RWPE1 (cell line): Measurements from ENCODE around the gene GID4.

Experiments
- CTCF ChIA-PET: fragments of 350-600 bp; sonication (Branson Sonifier 250); formaldehyde crosslinking; extraction: SDS; loops from one replicate; lab custom pipeline; 2021; lab: Yijun Ruan, JAX
- POLR2A ChIA-PET: fragments of 400-600 bp; formaldehyde crosslinking; extraction: SDS; loops from one replicate; lab custom pipeline; 2020; ENCODE audit warnings: antibody characterized with exemption; ENCODE audit not compliant: low non-redundant PET; lab: Yijun Ruan, JAX
- DNase-seq: peaks from one replicate; pipeline ENCODE4 v3.0.0; 2012; ENCODE audit warnings: low spot score
- H3K27ac ChIP-seq: fragments of 450-650 bp; 2 replicates; pipeline ENCODE4 v1.5.1; 2017
- TF ChIP-seq, protein P1 (sequence below): fragments of 450-650 bp; conservative IDR thresholded peaks from 2 replicates; pipeline ENCODE4 v1.5.1; 2017; ENCODE audit warnings: low read depth, mild to moderate bottlenecking

GID4 gene

DNA sequence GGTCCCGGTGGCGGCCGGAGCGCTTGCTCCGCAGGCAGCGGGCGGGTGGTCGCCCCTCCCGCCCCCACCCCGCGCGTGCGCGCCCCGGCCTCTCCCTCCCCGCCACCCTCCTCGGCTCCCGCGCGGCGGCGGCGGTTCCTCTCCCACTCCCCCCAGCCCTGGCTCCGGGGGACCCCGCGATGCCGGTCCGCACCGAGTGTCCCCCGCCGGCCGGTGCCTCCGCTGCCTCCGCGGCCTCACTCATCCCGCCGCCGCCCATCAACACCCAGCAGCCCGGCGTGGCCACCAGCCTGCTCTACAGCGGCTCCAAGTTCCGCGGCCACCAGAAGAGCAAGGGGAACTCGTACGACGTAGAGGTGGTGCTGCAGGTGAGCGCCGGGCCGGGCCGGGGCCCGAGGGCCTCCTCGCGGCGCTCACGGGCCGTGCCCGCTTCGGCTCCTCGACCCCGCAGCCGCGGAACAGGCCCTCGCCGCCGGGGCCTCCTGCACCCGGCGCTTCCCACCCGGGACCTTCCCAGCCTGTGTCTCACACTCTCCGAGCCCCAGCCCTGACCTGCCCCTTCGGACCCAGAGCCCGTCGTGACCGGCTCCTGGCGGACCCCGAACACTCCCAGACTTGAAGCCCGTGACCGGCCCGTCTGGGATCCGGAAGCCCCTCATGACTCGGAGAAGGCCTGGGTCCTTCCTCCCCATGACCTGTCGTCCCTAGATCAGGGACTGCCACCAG, 490 bp downstream of the GID4 start:
- TF ChIP-seq, protein P1, sequence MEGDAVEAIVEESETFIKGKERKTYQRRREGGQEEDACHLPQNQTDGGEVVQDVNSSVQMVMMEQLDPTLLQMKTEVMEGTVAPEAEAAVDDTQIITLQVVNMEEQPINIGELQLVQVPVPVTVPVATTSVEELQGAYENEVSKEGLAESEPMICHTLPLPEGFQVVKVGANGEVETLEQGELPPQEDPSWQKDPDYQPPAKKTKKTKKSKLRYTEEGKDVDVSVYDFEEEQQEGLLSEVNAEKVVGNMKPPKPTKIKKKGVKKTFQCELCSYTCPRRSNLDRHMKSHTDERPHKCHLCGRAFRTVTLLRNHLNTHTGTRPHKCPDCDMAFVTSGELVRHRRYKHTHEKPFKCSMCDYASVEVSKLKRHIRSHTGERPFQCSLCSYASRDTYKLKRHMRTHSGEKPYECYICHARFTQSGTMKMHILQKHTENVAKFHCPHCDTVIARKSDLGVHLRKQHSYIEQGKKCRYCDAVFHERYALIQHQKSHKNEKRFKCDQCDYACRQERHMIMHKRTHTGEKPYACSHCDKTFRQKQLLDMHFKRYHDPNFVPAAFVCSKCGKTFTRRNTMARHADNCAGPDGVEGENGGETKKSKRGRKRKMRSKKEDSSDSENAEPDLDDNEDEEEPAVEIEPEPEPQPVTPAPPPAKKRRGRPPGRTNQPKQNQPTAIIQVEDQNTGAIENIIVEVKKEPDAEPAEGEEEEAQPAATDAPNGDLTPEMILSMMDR, result no peak
- DNase-seq, result peak; percentile 32
- H3K27ac ChIP-seq, result peak overlapping the region; percentile 79
- CTCF ChIA-PET, result no interaction called here
- POLR2A ChIA-PET, result no interaction called here

DNA sequence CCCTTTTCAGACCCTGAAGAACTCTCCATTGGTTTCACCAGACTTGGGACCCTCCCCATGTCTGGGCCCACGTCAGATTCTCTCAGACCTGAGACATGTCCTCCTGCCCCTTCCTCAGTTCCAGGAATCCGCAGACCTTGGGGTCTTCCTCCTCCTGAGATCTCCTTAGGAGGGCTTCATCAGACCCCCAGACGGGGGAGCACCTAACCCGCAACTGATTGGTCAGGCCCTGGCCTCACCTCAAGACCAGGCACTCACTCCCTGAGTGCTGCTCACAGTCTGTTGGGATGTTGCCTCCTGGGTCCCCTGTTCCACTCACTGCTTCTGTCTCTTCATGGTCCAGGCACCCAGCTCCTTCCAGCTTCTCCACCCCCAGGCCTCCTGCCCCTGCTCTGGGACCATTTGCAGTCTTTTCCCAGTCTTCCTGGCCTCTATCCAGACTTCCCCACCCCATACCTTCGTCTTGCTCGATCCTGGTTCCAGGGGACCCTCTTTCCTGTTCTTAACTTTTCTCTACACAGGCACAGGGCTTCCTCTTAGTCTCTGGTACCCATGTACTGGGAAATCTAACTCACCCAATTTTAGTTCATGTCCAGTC, 1.2 kb downstream of the GID4 start:
- TF ChIP-seq, protein P1, result no peak
- ChIA-PET POLR2A (no interaction called here), CTCF (interaction anchor here (1.3 kb wide), 1 partner anchor 150 kb away, joined by 3 read pairs; no protein-coding TSS in a partner anchor)
- peak overlapping the region; percentile 79 for H3K27ac ChIP-seq
- no peak for DNase-seq

DNA sequence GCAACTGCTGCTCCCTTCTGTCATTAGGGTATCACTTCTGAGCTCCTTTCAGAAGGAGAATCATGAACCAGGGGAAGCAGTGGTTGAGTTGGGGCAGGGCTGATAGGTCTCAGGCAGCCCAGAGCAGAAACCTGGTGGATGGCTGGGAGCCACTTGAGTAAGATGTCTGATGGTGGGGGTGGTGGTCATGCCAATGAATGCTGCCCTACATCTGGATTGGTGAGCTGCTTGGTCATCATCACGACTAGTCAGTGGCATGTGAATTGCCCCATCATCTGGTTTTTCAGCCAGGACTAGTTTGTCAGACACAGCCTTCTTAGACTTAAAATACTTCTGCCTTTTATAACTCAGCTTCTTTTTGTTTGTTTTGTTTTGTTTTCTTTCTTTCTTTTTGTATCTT, 2.6 kb downstream of the GID4 start:
- 0 out of 2 replicates have a peak overlapping the region, but pooled peaks have one; percentile 20 for H3K27ac ChIP-seq
- ChIA-PET POLR2A (no interaction called here), CTCF (interaction anchor here (0.6 to 1.3 kb wide), 2 partner anchors 16 to 151 kb away, joined by 3 to 4 read pairs; no protein-coding TSS in a partner anchor)
- DNase-seq, result peak; percentile 30
- TF ChIP-seq, protein P1, result no peak

DNA sequence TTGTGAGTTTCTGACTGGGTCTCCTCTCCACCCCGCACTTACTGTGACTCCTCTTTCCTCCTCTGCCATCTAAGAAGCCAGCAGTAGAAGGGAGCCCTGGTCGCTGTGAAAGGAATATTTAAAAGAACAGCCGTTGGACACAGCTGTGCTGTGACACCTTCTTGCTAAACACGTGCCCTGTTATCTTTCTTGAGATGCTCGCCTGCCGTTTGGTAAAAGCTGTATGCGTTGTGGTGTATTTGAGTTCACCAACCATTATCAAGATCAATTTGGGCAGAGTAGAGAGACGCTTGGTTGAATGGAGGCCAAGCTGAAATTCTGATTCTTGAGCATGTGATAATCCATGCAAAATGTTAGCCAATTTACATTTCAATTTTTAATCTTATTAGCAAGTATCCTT, 3.8 kb downstream of the GID4 start:
- no peak for DNase-seq
- ChIA-PET POLR2A (no interaction called here), CTCF (no interaction called here)
- H3K27ac ChIP-seq, result no peak overlapping the region
- TF ChIP-seq, protein P1, result no peak

DNA sequence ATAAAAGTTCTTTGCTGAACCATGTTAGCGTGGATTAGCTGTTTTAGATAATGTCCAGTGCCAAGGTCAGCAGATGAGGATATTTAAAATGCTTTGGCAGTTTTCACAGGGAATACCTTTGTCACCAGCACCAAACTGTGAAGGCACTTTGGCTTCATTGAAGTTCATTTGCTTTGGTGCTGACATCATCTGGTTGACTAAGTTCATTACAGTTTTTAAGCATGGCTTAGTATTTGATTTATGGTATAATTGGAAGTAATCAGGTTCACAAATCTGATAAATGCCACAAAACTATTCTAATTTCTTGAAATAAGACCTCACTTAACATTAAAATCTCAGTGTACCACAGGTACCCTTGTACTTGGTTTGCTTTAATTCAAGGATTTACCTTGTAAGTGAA, 4.3 kb downstream of the GID4 start:
- H3K27ac ChIP-seq, result no peak overlapping the region
- CTCF ChIA-PET, result no interaction called here
- DNase-seq, result no peak
- TF ChIP-seq, protein P1, result peak; percentile 31
- POLR2A ChIA-PET, result no interaction called here

DNA sequence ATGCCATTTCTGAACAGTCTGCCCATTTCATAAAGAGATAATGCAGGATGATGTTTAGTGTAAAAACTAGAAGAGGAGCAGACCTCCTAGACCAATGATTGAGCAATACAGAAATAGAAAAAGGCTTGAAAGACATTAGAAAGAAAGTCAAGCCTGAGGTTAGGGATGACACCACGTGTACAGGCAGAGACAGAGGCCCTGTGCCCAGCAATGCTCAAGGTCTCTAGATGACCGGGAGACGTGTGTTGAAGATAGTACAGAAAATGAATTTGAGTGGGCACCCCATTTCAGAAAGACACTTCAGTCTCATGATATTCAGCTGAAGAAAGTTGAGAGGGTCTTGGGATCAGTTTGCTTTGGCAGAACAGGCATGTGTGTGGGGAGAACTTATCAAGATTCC, 5.4 kb downstream of the GID4 start:
- DNase-seq, result no peak
- POLR2A ChIA-PET, result no interaction called here
- no peak overlapping the region for H3K27ac ChIP-seq
- CTCF ChIA-PET, result interaction anchor here (0.7 kb wide), 1 partner anchor 820 kb away, joined by 3 read pairs; no protein-coding TSS in a partner anchor
- TF ChIP-seq, protein P1, result no peak
